Stimulated activated naive B cell treated with anti-CD40 and anti-IgM and Interleukin-4, amounts not matched to agents 10 μg/mL and 1 μg/mL and 100 μg/mL, for 72 hours (primary cell): Measurements from ENCODE around the gene MTERF4.
"Not testable (repeated sequence)": the region's sequence is repeated elsewhere in the genome, so short reads cannot be mapped to it uniquely, and the experiment has no call there.

Experiments used
- ATAC-seq, 2 donors: fragments of 150-1000 bp; cut with Tn5 transposase; replicated peaks; 2 replicates each; pipeline ENCODE4 v1.10.0; 2021; ENCODE audit warnings: moderate library complexity in 1 of 2
- DNase-seq: peaks from one replicate; pipeline ENCODE4 v3.0.0; 2021
- H3K27ac Mint-ChIP-seq: one replicate; pipeline ENCODE4 v1.8.0; 2022; ENCODE audit warnings: mild to moderate bottlenecking, mixed read lengths
- H3K27me3 Mint-ChIP-seq, 2 donors: one replicate each; pipeline ENCODE4 v1.8.0; 2022; ENCODE audit warnings: mixed read lengths in 2 of 2
- H3K36me3 Mint-ChIP-seq, 2 donors: one replicate each; pipeline ENCODE4 v1.8.0; 2022; ENCODE audit warnings: mixed read lengths in 2 of 2, mild to moderate bottlenecking in 1 of 2
- H3K4me1 Mint-ChIP-seq, 2 donors: one replicate each; pipeline ENCODE4 v1.8.0; 2022; ENCODE audit warnings: mixed read lengths in 2 of 2, mild to moderate bottlenecking in 1 of 2
- H3K4me3 Mint-ChIP-seq, 2 donors: one replicate each; pipeline ENCODE4 v1.8.0; 2022; ENCODE audit warnings: mild to moderate bottlenecking in 2 of 2, mixed read lengths in 2 of 2, moderate library complexity in 1 of 2
- H3K9me3 Mint-ChIP-seq, 2 donors: one replicate each; pipeline ENCODE4 v1.8.0; 2022; ENCODE audit warnings: mixed read lengths in 2 of 2, mild to moderate bottlenecking in 1 of 2

The MTERF4 gene

DNA sequence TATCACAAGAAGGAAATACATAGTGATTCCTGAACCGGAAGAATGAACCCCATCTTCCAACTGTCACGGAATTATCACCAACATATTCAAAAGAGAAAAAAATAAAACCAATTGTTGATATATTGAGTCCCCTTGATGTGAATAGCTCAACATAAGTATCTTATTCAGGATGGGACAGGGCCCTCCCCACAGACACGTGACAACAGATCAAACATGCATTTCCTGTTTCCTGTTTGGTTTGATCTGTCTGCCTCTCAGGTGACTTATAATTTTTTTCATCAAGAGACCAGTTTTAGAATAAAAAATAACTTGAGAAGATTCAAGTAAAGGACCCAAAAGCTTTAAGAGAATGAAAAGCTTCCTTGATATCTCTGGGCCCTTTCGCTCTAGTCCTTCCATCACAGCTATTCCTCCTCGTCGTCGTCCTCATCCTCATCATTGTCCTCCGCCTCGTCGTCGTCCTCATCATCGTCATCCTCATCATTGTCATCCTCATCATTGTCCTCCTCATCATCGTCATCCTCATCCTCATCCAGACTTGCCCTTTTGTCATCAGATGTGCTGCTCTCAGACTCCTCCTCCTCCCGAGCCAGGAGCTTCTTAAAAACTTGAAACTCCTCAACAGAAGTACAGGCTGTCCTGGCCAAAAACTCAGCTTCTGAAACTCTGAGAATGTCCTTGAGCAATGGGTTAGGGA is 6.3 kb downstream of the MTERF4 start:
- no peaks in the 10 kb centered on the region for H3K27me3 Mint-ChIP-seq
- H3K4me3 Mint-ChIP-seq: no peak overlapping the region
- DNase-seq (no peak), ATAC-seq (no peak)
- H3K27ac Mint-ChIP-seq: peak overlapping the region; percentile 33
- H3K4me1 Mint-ChIP-seq: peaks cover 30 to 61% of the 10 kb centered on the region in 2 donors
- H3K36me3 Mint-ChIP-seq: peaks cover 56 to 64% of the 10 kb centered on the region in 2 donors
- no peaks in the 10 kb centered on the region for H3K9me3 Mint-ChIP-seq

DNA sequence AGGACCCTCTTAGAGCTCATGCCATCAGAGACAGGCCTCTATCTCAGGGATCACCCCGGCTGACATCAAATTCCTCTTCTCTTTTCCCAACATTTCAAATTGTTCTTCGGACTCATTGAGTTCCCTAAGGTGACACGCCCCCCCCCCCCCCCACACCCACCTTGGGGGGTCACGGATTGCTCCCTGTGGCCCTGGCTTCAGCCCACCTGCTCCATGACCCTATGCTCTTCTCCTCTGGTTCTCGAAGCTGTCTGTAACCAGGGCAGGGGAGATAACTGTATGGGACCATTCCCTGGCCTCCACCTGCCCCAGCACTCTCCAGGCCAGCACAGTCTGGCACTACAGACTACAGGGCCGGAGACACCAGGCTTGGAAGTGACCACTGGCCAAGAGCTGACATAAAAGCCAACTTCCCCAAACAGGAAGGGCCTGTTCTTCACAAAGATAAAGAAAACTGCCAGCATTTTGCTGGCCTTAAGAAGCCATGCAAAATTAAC is 7.1 kb downstream of the MTERF4 start:
- DNase-seq: no peak
- no peak overlapping the region for H3K27ac Mint-ChIP-seq
- peaks cover 30 to 54% of the 10 kb centered on the region in 2 donors for H3K4me1 Mint-ChIP-seq
- no peaks in the 10 kb centered on the region for H3K27me3 Mint-ChIP-seq
- peaks cover 58 to 68% of the 10 kb centered on the region in 2 donors for H3K36me3 Mint-ChIP-seq
- no peak for ATAC-seq
- no peaks in the 10 kb centered on the region for H3K9me3 Mint-ChIP-seq
- no peak overlapping the region for H3K4me3 Mint-ChIP-seq

DNA sequence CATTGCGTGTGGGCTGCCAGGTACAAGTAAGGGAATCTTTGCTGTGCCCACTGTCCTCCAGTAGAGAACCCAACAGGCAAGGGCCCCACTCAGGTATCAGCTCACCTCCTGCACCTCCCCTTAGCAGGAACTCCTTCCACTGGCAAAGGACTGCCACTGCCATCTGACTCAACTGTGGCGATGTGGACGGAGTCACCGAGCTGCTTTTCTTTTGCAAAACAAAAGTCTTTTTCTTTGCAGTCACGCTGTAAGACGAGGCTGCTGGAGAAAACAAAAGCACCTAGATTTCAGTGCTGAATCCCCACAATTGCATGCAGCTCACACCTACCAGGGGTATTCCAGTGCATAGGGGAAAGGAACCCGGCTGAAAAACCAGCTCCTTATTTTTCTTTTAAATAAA is 7.9 kb downstream of the MTERF4 start:
- DNase-seq: no peak
- no peak for ATAC-seq
- no peaks in the 10 kb centered on the region for H3K9me3 Mint-ChIP-seq
- peaks cover 52 to 62% of the 10 kb centered on the region in 2 donors for H3K36me3 Mint-ChIP-seq
- no peaks in the 10 kb centered on the region for H3K27me3 Mint-ChIP-seq
- no peak overlapping the region for H3K27ac Mint-ChIP-seq
- no peak overlapping the region for H3K4me3 Mint-ChIP-seq
- peaks cover 22 to 46% of the 10 kb centered on the region in 2 donors for H3K4me1 Mint-ChIP-seq

DNA sequence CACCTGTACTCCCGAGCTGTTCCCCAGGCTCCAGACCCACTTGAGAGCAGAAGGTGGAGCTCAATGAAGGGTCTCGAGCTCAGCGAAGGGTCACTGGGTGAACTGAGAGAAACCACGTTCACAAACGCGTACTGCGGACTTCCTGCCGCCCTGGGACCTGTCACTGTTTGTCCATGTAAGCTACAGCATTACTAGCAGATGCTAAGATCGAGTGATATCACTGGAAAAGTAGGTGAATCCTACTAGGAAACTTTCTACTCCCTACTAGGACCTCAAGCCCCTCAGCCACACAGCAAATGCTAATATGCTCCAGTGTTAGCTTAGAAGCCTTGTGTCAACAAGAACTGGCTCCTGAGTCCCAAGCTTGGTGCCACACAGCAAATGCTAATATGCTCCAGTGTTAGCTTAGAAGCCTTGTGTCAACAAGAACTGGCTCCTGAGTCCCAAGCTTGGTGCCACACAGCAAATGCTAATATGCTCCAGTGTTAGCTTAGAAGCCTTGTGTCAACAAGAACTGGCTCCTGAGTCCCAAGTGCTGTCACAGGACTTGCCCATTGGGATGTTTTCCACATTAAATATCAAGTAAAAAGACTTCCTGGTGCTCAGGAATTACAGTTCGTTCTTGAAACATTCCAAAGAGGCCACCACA is 8.8 kb downstream of the MTERF4 start:
- not testable (repeated sequence) for ATAC-seq, H3K4me3 Mint-ChIP-seq, H3K27me3 Mint-ChIP-seq, DNase-seq, H3K27ac Mint-ChIP-seq, H3K9me3 Mint-ChIP-seq
- Mint-ChIP-seq H3K36me3 (peaks cover 56 to 61% of the 10 kb centered on the region in 2 donors), H3K4me1 (peaks cover 20 to 41% of the 10 kb centered on the region in 2 donors)

DNA sequence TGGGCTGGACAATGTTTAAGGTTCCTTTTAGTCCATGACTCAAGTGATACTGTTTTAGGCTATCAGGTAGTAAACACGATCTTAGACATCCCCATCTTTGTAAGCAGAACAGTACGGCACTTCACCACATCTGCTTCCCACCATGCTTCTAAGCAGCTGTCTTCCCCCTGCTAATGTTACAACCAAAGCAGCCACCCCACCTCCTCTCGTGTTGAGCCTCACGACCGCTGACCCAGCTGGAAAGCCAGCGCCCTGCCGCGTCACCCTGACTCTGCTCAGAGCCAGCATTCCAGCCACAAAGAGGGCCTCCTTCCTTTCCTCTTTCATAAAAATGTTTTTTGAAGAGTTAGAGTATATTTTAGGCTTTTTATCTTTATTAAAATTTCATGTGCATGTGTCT is 9.4 kb downstream of the MTERF4 start:
- Mint-ChIP-seq H3K4me3 (no peak overlapping the region), H3K27me3 (no peaks in the 10 kb centered on the region), H3K9me3 (no peaks in the 10 kb centered on the region), H3K4me1 (peaks cover 24 to 44% of the 10 kb centered on the region in 2 donors), H3K36me3 (peaks cover 60 to 62% of the 10 kb centered on the region in 2 donors), H3K27ac (peak overlapping the region; percentile 20)
- no peak for DNase-seq
- no peak for ATAC-seq

DNA sequence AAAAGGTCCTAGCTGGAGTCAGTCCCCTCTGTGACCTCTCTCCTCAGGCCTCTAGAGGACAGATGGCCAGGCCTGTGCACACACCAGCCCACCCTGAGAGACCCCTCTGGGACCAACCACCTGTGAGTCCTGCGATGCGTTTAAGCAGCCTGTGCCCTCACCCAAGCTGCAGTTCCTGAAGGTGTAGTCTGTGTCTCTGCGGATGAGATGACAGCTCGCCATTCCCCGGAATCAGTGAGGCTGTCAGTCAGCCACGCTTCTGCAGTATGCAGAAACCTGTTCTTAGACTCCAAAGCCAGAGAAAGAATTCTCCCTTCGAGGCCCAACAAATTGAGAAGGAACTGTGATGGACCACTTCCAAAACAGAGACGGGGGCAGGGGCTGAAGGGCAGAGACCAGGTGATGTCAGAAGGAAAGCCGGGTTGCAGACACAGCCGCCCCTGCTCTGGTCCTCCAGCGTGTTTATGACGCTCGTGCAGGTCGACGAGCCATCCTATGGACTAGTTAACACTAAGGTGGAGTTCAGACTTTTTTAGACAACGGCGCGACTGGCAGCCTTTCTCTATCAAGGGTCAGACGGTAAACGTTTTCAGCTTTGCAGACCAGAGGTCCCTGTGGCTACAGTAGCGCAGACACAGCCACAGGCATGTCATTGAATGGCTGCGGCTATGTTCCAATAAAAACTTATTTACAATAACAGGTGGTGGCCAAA is 10.2 kb downstream of the MTERF4 start:
- ATAC-seq (no peak), DNase-seq (no peak)
- no peaks in the 10 kb centered on the region for H3K27me3 Mint-ChIP-seq
- peaks cover 56 to 60% of the 10 kb centered on the region in 2 donors for H3K36me3 Mint-ChIP-seq
- H3K4me1 Mint-ChIP-seq: peaks cover 17 to 36% of the 10 kb centered on the region in 2 donors
- H3K27ac Mint-ChIP-seq: no peak overlapping the region
- no peak overlapping the region for H3K4me3 Mint-ChIP-seq
- H3K9me3 Mint-ChIP-seq: no peaks in the 10 kb centered on the region

DNA sequence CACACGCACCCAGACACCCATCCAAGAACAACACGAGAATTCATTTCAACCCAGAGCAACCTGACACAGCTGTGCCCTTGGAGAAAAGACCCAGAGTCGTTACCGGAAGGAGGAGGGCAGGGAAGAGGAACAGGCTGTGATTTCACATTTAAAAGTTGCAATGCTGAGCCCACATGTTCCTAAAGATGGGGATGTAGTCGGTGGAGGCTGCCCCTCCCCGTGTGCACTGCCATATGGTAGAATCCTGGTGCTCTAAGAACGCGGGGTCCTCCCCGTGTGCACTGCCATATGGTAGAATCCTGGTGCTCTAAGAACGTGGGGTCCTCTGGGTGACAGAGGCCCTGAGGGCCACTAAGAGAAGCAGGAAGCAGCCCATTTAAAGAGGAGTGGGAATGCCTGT is 10.9 kb downstream of the MTERF4 start:
- H3K27ac Mint-ChIP-seq: peak overlapping the region; percentile 37
- peaks cover 18 to 35% of the 10 kb centered on the region in 2 donors for H3K4me1 Mint-ChIP-seq
- H3K27me3 Mint-ChIP-seq: no peaks in the 10 kb centered on the region
- H3K9me3 Mint-ChIP-seq: peaks cover 2% of the 10 kb centered on the region in 2 donors
- no peak for DNase-seq
- ATAC-seq: no peak
- H3K36me3 Mint-ChIP-seq: peaks cover 58 to 60% of the 10 kb centered on the region in 2 donors
- no peak overlapping the region for H3K4me3 Mint-ChIP-seq

DNA sequence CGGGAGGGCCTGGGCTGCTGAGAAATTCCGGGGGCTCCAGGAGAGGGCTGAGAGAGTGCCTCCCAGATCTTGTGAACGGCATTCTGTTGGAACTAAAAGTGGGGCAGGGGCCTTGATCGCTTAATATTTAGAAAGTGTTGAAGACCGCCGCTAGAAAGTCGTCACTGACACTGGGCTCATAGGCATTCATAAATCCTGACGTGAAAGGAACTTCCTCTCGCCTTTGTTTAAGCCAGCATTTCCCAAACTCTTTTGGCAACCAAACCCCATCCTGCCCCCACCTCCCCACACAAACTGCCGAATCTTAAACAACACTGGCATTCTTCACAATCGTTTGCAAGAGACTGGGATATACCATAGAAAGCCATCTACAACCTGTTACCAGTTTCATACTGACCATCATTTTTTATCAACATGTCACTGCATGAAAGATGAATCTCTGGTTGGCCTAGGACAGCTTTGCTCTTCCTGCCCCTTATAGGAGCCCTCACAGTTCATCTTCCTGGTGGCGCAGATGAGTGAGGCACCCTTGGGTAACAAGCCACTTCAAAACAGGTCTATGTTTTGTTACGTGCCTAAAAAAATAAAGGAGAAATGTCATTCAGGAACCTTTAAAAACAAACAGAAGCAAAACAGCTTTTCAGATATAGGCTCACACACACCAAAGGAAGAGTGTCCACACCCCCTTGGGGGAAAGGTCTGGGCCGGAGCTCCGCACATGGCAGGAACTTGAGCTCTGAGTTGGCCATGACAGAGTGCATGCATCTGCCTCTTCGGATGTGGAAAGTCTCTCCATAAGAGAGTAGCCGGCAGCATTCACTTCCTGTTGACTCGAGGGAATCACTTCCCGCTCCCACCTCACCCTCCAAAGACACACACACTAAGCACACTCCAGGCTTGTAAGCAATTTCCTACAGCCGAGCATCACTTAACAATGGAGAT is 13.0 kb downstream of the MTERF4 start:
- no peaks in the 10 kb centered on the region for H3K27me3 Mint-ChIP-seq
- no peak for DNase-seq
- H3K36me3 Mint-ChIP-seq: peaks cover 59 to 70% of the 10 kb centered on the region in 2 donors
- H3K9me3 Mint-ChIP-seq: peaks cover 4% of the 10 kb centered on the region in 2 donors
- H3K4me3 Mint-ChIP-seq: no peak overlapping the region
- H3K27ac Mint-ChIP-seq: peak overlapping the region; percentile 93
- H3K4me1 Mint-ChIP-seq: peaks cover 18 to 24% of the 10 kb centered on the region in 2 donors
- no peak for ATAC-seq

DNA sequence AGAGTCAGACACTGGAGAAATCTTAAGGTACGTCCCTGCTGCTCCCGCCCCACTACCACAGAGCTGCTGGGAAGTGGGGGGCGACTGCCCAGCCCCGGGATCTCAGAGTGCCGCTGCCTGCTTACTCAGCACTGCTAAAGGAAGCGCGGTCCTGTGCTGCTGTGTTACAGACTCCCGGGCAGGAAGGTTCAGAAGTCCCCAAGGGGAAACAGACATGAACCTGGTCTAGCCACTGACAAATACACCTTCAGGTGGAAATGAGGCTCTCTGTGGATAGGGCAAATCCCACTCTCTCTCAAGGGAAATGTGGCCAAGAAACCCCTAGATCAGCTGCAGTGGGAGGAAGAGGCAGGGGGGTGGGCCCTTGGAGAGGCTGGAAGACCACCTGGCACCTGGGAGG is 13.7 kb downstream of the MTERF4 start:
- no peak for DNase-seq
- ATAC-seq: peak; percentile 63 to 67
- Mint-ChIP-seq H3K27me3 (no peaks in the 10 kb centered on the region), H3K4me3 (peak overlapping the region in 1 of 2 donors; percentile 62), H3K9me3 (peaks cover 4% of the 10 kb centered on the region in 2 donors), H3K27ac (peak overlapping the region; percentile 93), H3K36me3 (peaks cover 59 to 70% of the 10 kb centered on the region in 2 donors), H3K4me1 (peaks cover 18 to 24% of the 10 kb centered on the region in 2 donors)

DNA sequence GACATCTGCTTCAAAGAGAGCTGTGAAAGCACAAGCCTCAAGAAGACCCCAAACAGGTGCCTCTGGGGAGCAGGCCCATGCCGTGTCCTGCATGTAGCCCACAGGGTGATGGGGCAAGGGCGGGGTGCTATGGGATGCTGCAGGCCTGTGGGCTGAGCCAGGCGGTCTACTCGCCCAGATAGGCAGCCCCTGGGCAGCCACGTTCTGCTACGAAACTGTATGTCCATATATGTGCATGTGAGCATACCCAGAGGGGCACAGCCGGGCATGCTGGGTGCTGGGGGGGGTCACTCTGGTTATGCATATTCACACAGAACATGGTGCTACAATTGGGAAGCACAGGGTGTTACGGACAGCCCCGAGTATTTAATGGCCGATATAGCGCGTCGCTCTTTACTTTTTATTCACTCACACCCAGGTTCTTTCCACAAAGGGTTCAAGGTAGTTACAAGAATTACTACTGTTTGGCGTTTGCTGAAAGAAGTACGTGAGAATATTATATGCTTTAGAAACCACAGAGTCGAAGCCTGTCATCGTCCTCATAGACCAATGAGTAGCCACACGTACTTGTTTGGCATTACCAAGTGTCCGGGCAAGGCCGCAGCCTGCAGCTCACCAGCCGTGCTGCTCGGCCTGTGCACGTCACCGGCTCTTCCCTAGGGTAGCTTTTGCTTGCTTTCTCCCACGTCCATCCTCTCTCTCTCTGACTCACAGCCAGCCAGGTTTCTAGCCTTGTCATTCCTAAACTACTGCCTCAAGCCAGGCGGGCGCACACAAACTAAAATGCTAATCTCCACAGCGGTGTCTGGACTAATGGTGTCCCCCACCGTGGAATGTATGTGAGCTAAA is 14.4 kb downstream of the MTERF4 start:
- Mint-ChIP-seq H3K9me3 (peaks cover 4% of the 10 kb centered on the region in 2 donors), H3K27me3 (no peaks in the 10 kb centered on the region), H3K27ac (peak overlapping the region; percentile 93), H3K4me3 (no peak overlapping the region), H3K4me1 (peaks cover 20 to 24% of the 10 kb centered on the region in 2 donors), H3K36me3 (peaks cover 61 to 72% of the 10 kb centered on the region in 2 donors)
- no peak for DNase-seq
- peak; percentile 42 to 49 for ATAC-seq

DNA sequence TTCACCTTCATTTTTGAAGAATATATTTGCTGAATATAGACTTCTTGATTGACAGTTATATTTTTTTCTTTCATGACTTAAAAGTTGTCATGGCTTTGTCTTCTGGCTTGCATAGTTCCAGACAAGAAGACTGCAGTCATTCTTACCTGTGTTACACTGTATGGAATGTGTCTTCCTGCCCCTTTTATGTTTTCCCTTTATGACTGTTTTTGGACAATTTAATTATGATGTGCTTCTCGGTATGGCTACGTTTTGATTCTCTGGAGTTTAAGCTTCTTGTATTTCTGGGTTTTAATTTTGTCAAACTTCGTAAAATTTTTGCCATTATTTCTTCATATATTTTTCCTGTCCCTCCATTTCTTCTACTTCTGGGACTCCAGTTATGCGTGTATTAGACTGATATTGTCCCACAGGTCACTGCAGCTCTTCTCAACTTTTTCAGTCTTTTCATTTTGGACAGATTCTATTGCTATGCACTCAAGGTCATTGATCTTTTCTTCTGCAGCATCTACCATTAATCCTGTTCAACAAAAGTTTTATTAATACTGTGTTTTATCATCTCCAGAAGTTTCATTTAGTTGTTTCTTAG is 17.1 kb downstream of the MTERF4 start:
- Mint-ChIP-seq H3K4me1 (peaks cover 18 to 20% of the 10 kb centered on the region in 2 donors), H3K4me3 (no peak overlapping the region), H3K9me3 (peaks cover 4% of the 10 kb centered on the region in 2 donors), H3K27ac (peak overlapping the region; percentile 49), H3K27me3 (no peaks in the 10 kb centered on the region), H3K36me3 (peaks cover 49 to 66% of the 10 kb centered on the region in 2 donors)
- DNase-seq: no peak
- no peak for ATAC-seq

DNA sequence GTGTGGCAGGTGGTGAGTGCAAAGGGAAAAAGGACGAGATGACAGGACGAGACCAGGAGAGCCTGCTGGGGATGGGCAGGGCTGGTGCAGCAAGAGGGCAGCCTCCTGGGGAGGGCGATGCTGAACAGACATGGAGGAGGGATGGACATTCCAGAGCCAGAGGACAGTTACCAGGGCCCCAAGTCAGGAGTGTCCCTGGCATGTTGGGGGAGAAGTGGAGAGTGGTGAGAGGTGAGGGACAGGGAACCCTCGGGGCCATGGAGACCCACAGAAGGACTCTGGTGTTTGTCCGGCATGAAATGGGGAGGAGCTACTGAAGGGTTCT is 19.0 kb downstream of the MTERF4 start:
- no peaks in the 10 kb centered on the region for H3K27me3 Mint-ChIP-seq
- H3K36me3 Mint-ChIP-seq: peaks cover 36 to 54% of the 10 kb centered on the region in 2 donors
- H3K4me3 Mint-ChIP-seq: no peak overlapping the region
- H3K4me1 Mint-ChIP-seq: peaks cover 15 to 17% of the 10 kb centered on the region in 2 donors
- DNase-seq (no peak), ATAC-seq (no peak)
- H3K9me3 Mint-ChIP-seq: peaks cover 4% of the 10 kb centered on the region in 2 donors
- no peak overlapping the region for H3K27ac Mint-ChIP-seq
